HL-60 (cell line): ENCODE data around the gene HMCN1.

Experiments used
- DNase-seq, 2 experiments: peaks; one replicate each; pipeline ENCODE4 v3.0.0-alpha.2; 2010 to 2020; ENCODE audit warnings: low read depth in 1 of 2, low spot score in 1 of 2
- H3K27ac ChIP-seq: fragments of 250-450 bp; sonication (Bioruptor Pico); replicated peaks from 2 replicates; pipeline ENCODE4 v1.5.1; 2020; ENCODE audit warnings: mild to moderate bottlenecking, moderate library complexity
- H3K27me3 ChIP-seq: fragments of 250-450 bp; sonication (Bioruptor Pico); 2 replicates; pipeline ENCODE4 v1.5.1; 2021; ENCODE audit warnings: mild to moderate bottlenecking, moderate library complexity; ENCODE audit not compliant: insufficient read depth, poor library complexity, severe bottlenecking
- H3K4me3 ChIP-seq: replicated peaks from 2 replicates; pipeline ENCODE4 v1.5.1; 2011; ENCODE audit warnings: mild to moderate bottlenecking, control low read depth, low read length; ENCODE audit not compliant: insufficient read depth
- CTCF ChIP-seq: IDR thresholded peaks from one replicate; pipeline ENCODE4 v1.5.1; 2011; ENCODE audit warnings: low read length, control low read depth, inconsistent platforms; ENCODE audit not compliant: insufficient read depth
- GABPA ChIP-seq: IDR thresholded peaks from 2 replicates; pipeline ENCODE4 v1.6.1; 2012; ENCODE audit warnings: low read depth
- POLR2AphosphoS5 ChIP-seq: IDR thresholded peaks from 2 replicates; pipeline ENCODE4 v1.6.1; 2012; ENCODE audit warnings: low read depth
- SPI1 ChIP-seq: IDR thresholded peaks from 2 replicates; pipeline ENCODE4 v1.6.1; 2012; ENCODE audit warnings: low read depth, mild to moderate bottlenecking, borderline replicate concordance
- TF ChIP-seq, protein P1 (sequence below): IDR thresholded peaks from 2 replicates; pipeline ENCODE4 v1.6.1; 2012; ENCODE audit warnings: low read depth; ENCODE audit not compliant: insufficient replicate concordance

The HMCN1 gene

GRCh38 chr1:186030453-186030852 is 296.3 kb downstream of the HMCN1 start:
- Histone ChIP-seq H3K27ac (no peak overlapping the region), H3K27me3 (no peaks in the 10 kb centered on the region), H3K4me3 (no peak overlapping the region)
- TF ChIP-seq POLR2AphosphoS5 (no peak), CTCF (no peak), GABPA (no peak), SPI1 (no peak)
- TF ChIP-seq, protein P1, sequence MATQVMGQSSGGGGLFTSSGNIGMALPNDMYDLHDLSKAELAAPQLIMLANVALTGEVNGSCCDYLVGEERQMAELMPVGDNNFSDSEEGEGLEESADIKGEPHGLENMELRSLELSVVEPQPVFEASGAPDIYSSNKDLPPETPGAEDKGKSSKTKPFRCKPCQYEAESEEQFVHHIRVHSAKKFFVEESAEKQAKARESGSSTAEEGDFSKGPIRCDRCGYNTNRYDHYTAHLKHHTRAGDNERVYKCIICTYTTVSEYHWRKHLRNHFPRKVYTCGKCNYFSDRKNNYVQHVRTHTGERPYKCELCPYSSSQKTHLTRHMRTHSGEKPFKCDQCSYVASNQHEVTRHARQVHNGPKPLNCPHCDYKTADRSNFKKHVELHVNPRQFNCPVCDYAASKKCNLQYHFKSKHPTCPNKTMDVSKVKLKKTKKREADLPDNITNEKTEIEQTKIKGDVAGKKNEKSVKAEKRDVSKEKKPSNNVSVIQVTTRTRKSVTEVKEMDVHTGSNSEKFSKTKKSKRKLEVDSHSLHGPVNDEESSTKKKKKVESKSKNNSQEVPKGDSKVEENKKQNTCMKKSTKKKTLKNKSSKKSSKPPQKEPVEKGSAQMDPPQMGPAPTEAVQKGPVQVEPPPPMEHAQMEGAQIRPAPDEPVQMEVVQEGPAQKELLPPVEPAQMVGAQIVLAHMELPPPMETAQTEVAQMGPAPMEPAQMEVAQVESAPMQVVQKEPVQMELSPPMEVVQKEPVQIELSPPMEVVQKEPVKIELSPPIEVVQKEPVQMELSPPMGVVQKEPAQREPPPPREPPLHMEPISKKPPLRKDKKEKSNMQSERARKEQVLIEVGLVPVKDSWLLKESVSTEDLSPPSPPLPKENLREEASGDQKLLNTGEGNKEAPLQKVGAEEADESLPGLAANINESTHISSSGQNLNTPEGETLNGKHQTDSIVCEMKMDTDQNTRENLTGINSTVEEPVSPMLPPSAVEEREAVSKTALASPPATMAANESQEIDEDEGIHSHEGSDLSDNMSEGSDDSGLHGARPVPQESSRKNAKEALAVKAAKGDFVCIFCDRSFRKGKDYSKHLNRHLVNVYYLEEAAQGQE = no peak
- DNase-seq = no peak

DNA sequence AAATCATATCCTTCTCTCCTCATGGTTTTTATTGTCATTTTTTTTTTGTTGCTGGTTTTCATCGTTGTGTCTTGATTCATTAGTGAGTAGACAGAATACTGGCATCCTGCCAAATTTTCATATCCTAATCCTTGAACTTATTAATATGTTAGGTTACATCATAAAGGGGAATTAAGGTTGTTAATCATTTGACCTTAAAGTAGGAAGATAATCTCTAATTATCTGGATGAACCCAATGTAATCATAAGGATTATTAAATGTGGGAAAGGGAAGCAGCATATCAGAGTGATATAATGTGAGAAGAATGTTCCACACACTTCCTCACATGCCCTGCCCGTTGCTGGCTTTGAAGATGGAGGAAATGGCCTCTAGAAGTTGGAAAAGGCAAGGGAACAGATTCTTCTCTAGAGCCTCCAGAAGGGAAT is 299.7 kb downstream of the HMCN1 start:
- H3K27me3 ChIP-seq = no peaks in the 10 kb centered on the region
- H3K27ac ChIP-seq = no peak overlapping the region
- TF ChIP-seq GABPA = no peak
- no peak for TF ChIP-seq CTCF
- TF ChIP-seq, protein P1 = no peak
- no peak overlapping the region for H3K4me3 ChIP-seq
- no peak for DNase-seq

DNA sequence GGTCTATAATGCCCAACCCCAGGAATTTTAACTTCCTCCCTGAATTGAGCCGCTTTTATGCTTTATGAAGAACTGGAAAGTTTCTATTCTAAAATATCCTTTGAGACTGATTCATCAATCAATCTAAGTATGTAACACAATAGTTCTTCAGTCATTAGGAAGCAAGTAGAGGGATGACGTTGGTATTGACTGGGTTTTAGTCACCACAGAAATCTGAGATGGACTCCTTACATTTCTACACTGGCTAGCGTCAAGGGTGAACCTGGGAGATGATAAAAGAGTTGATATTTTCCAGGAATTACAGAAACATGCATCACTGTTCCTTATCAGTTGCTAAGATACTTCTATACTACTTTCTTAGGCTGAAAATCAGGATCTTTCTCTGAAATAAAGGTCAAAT is 308.0 kb downstream of the HMCN1 start:
- TF ChIP-seq, protein P1 = no peak
- TF ChIP-seq CTCF = no peak
- TF ChIP-seq POLR2AphosphoS5 = no peak
- no peak for TF ChIP-seq SPI1
- no peak for TF ChIP-seq GABPA
- no peak for DNase-seq
- H3K27me3 ChIP-seq = no peaks in the 10 kb centered on the region
- H3K4me3 ChIP-seq = no peak overlapping the region
- H3K27ac ChIP-seq = no peak overlapping the region
